HG02588 (cell line): ENCODE results near the gene ELP6.
"Not testable (repeated sequence)": the region's sequence is repeated elsewhere in the genome, so short reads cannot be mapped to it uniquely, and the experiment has no call there.

Source experiments
- ATAC-seq: cut with Tn5 transposase; IDR thresholded peaks from one replicate; pipeline ENCODE4 v1.9.1; 2021; ENCODE audit warnings: mild to moderate bottlenecking, moderate library complexity; ENCODE audit not compliant: unreplicated experiment

Gene ELP6

DNA sequence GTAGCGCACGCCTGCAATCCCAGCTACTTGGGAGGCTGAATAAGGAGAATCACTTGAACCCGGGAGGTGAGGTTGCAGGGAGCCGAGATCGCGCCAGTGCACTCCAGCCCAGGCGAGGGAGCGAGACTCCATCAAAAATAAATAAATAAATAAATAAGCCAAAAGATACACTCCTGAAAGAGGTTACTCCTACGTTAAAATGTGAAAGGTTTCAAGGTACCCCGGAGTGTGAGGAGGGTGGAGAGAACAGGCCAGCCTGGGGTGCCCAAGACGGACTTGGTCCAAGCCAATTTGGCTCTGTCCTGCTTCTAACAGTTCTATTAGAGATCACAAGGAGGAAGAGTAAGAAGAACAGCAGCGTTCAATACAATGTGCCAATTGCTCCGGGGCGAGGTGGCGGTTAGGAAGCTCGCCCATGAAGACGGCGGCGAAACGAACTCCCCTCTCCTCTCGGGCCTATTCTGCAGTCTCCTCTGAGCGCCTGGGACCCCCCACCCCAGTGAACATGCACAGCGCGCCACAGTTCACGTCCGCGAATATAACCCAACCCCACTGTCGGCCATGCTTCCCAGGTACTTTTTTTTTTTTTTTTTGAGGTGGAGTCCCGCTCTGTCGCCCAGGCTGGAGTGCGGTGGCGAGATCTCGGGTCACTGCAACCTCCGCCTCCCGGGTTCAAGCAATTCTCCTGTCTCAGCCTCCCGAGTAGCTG is 942 bp downstream of the ELP6 start:
- no peak for ATAC-seq

DNA sequence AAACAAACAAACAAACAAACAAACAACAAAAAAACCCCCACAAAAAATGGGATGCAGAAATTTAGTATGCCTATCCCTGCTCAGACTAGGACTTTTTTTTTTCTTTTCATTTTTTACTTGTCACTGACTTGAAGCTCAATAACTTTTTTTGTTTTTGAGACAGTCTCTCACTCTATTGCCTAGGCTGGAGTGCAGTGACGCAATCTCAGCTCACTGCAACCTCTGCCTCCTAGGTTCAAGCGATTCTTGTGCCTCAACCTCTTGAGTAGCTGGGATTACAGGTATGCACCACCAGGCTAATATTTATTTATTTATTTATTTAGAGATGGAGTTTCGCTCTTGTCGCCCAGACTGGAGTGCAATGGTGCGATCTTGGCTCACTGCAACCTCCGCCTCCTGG is 8.2 kb downstream of the ELP6 start:
- ATAC-seq: not testable (repeated sequence)

DNA sequence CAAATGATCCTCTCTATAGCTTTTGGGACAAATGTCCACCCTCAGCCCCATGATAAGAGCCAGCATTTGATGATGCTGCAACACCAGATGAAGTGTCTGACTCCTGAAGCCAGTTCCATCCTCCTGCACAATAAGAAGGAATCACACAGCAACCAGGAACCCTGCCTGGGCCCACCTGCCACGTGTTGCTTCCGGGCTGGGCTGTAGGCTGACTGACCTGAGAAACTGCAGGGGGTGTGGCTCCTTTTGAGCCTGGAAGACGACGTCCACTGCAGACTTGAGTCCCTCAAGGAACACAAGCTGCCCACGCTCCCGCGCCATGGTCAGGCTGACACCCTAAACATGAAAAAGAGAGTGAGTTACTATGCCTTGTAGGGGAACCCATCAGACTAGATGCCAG is 9.4 kb downstream of the ELP6 start:
- ATAC-seq: no peak

DNA sequence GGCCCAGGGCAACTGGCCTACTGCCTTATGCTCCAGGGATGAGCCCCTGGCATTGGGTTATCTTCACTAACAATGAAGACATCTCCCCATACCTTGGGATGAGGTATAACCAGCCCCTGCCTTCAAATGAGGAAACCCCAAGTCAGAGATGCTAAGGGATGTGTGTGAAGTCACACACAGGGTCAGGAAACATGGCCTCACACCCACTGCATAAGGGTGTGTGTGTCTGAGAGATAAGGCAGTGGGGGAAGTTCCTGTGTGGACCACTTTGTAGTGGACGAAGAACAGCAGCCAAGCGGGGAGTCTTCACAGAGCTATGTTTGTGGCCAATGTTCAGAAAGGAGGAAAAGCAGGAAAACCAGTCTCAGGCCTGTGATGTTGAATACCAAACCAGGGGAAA is 10.5 kb downstream of the ELP6 start:
- no peak for ATAC-seq

DNA sequence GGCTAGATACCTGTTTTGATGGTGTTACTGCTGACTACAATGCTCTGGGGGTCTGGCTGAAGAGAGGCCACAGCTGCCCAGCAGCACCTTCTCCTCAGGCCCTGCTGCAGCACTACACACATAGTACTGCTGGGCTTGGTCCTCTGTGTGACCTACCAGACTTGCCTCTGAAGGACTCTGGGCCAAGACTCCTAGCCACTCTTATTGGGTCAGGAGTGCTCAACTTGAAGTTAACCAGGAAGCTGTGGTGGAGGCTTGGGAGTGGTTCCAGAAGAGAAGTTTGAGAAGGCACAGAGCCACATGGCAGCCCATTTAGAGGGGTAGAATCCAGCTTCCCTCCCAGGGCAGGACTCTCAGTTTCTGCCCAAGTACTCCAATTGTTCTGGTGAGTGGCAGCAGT is 16.6 kb downstream of the ELP6 start:
- ATAC-seq: no peak

DNA sequence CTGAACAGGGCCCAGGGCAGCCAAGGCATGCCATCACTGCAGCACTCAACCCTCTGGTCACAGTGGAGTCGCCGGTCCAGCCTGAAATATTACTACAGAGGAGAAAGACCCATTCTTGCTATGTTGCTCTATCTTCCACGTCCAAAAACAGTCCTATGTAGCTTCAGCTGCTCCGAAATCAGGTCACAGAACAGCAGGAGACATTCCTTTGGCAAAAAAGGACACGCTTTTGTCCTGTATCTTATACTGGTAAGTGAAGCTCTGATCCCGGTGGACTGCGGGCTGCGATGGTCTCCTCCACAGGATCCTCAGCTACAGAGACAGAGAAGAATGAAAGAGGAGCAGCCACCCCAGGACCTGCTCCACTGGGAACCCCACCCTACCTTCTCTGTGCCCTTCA is 17.6 kb downstream of the ELP6 start:
- no peak for ATAC-seq

DNA sequence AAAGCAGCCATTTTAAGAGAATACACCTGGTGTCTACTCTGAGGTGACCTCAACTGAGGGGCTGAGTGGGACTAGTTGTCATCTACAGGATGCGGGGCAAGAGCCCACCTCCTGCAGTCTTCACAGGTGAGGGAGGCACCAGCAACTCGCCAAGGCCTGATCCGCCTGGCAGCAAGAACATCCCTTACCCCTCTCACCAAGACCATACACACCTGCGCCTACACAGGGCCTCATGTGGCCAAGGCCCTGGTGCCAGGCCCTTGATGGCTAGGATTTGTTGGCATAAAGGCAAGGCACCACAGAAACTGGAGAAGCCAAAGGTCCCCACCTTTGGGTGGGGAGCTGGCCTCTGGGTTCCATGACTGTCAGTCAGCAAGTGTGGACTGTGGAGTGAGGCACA is 18.4 kb downstream of the ELP6 start:
- no peak for ATAC-seq

DNA sequence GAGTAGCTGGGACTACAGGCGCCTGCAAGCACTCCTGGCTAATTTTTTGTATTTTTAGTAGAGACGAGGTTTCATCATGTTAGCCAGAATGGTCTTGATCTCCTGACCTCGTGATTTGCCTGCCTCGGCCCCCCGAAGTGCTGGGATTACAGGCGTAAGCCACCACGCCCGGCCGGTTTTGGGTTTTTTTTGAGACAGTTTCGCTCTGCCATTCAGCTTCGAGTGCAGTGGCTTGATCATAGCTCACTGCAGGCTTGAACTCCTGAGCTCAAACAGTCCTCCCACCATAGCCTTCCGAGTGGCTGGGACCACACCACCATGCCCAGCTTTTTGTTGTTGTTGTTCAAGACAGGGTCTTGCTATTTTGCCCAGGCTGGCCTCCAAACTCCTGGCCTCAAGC is 21.7 kb downstream of the ELP6 start:
- ATAC-seq: no peak

DNA sequence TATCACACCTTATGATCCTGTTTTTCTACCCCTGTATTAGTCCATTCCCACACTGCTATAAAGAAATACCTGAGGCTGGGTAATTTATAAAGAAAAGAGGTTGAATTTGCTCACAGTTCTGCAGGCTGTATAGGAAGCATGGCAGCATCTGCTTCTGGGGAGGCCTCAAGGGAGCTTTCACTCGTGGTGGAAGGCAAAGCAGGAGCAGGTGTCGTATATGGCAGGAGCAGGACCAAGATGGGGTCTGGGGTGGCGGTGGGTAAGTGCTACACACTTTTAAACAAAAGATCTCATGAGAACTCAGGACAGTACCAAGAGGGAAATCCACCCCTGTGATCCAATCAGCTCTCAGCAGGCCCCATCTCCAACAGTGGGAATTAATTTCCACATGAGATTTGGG is 22.3 kb downstream of the ELP6 start:
- no peak for ATAC-seq

DNA sequence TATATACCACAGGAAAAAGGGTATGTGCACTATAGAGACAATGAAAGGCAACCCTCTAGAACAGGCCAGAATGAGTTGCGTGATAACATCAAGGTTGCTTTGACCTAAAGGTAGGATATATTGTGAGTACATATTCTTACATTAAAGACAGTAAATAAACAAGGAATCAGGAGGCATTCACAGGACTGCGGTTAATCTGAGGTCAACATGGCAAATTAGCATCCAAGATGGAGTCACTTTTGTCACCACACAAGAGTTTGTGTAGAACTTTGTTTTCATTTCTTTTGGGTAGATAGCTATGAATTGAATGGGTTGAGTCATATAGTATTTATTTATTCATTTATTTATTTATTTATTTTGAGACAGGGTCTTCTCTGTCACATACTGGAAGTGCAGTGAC is 26.2 kb downstream of the ELP6 start:
- ATAC-seq: no peak

DNA sequence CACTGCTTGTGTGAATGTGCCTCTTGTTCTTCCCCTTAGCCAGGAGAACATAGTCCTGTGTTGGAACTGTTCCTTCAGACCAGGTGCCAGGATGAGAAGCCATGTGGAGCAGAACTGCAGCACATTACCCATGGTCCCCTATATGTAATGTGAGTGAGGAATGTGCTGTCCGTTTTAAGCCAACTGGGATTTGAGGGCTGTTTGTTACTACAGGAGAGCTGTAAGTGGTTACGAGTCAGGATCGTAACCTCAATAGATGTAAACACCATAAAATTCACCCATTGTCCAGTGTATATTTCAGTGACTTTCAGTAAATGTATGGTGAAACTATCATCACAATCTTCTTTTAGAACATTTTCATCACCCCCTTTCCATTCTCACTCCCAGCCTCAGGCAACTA is 27.7 kb downstream of the ELP6 start:
- no peak for ATAC-seq

DNA sequence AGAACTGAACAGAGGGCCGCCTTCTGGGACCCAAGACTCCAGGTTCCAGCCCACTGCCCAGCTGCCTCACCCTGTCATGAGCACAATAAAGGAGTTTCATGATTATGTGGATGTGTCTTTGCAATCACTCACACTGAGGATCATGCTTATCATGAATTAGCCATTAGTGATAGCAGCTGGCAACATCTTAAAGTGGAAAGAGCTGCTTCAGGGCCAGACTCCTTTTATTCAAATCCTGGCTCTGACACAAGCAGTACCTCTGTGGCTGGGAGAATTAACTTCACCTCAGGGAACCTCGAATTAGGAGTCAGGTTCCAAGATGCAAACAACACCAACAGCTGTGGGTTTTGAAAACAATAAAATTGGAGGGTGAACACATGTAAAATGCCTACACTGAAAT is 31.1 kb downstream of the ELP6 start:
- ATAC-seq: no peak

DNA sequence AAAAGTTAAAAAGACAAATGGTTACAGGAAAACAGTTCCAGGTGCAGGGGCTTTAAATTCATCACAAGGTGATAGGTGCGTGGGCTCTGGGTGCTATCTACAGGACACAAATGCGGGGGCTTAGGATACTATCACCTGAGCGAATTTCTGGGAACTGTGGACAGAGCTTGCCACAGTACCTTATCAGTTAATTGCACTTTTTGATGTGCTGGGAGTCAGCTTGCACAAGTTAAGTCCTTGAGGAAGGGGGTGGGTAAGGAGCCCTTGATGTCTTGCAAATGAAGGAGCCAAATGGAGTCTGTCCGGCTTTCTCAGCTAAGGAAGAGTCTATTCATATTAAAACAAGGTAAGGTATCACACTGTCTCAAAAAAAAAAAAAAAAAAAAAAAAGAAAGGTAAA is 31.7 kb downstream of the ELP6 start:
- not testable (repeated sequence) for ATAC-seq

DNA sequence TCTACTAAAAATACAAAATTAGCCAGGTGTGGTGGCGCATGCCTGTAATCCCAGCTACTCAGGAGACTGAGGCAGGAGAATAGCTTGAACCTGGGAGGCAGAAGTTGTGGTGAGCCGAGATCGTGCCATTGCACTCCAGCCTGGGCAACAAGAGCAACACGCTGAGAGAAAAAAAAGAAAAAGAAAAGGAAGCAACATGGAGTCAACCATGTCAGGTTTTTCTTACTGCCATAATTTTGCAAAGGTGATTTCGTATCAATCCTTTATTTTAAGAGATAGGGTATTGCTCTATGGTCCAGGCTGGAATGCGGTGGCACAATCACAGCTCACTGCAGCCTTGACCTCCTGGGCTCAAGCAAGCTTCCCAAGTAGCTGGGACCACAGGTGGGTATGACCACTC is 33.2 kb downstream of the ELP6 start:
- ATAC-seq: not testable (repeated sequence)

DNA sequence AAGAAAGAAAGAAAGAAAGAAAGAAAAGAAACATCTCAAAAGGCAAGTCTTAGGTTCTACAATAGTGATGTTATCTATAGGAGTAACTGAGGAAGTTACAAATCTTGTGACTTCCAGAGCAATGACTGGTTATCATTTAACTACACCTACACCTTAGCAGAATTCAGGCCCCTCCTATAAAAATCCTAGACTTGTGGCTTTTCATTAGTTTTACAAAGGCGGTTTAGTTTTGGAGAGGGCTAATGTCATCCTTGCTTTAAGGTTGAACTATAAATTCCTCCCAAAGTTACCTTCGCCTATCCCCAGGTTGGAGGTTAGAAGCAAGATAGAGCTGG is 33.7 kb downstream of the ELP6 start:
- no peak for ATAC-seq

DNA sequence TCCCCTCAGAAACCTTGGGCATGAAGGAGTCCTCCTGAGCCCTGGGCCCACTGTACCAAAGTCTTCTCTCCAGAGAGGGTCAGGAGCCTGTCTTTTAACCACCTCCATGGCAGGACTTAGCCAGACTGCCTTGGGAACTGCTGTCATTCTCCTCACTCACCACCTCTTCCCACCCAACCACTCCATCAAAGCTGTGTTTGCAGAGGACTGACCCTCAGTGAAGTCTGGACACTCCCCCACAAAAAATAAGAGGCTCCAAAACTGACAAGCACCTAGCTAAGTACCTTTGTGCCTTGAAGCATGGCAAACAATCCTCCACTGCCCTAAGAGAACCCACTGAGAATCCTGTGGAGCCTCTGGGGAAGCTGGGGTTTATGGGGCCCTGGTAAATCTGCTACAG is 35.5 kb downstream of the ELP6 start:
- no peak for ATAC-seq

DNA sequence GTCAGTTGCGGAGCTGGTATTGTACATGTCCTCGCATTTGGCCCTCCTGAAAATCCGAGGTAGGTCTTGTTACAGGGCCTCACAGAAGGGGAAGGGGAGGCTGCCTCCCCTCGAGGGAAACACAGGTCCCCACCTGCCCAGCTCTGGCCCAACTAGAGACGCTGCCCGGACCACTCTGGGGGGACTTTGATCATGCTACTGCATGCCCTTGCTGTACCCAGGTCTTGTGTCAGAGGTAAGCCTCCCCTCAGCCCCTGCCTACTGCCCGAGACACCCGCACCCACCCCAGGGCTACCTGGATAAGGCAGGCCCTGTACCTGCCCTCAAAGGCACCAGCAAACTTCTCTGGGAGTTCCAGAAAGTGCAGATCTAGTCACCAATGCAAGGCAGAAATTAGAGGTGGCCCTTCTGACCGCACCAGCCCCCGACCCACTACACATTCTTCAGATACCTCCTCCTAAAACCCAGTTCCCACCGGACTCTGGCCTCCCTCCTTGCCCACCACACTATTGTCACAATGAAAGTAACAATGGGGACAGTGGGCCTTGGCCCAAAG is 36.8 kb downstream of the ELP6 start:
- no peak for ATAC-seq

DNA sequence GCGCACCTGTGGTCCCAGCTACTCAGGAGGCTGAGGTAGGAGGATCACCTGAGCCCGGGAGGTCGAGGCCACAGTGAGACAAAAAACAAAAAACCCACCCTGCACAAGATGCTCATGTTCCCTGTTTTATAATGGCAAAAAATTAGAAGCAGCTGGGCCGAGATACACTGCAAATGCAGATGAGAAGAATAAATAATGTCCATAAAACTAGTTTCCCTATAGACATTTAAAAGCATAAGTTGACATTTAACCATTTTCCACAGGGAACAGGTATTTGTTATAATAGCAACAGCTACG is 37.2 kb downstream of the ELP6 start:
- ATAC-seq: no peak

DNA sequence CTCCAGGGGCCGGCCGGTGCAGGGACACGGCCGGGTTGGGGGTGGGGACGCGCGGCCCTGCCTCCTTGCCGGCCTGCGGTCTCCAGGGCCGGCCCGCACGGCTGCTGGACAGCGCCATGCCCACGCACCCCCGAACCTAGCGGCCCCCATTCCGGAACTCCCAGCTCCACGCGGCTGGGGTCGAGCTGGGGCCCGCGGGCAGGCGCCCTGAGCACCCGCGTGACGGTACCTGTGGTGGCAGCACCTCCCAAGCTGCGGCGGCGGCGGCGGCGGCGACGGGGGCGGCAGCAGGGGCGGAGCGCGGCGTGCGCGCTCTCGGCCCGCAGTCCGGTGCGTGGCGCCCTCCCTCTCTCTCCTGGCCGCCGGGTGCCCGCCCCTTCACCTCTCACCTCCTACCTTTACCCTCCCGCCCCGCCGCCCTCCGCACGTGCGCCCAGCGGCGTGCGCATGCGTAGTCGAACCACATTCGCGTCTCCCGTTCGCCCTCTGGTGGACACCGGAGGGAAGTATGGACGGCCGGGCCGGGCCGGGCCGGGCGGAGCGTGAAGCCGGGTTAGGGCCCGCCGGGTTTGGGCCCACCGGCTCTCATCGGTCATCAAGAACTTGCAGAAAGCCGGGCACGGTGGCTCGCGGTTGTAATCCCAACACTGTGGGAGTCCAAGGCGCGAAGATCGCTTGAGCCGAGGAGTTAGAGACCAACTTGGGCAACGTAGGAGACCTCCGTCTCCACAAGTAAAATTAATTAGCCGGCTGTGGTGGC is 37.8 kb downstream of the ELP6 start, which contains the start of gene SCAP:
SCAP (minus strand) TSS at position 372 of the 760 bp plus-strand sequence. CDS start 32,948 bp downstream, outside the sequence.
- ATAC-seq: peak; percentile 84

DNA sequence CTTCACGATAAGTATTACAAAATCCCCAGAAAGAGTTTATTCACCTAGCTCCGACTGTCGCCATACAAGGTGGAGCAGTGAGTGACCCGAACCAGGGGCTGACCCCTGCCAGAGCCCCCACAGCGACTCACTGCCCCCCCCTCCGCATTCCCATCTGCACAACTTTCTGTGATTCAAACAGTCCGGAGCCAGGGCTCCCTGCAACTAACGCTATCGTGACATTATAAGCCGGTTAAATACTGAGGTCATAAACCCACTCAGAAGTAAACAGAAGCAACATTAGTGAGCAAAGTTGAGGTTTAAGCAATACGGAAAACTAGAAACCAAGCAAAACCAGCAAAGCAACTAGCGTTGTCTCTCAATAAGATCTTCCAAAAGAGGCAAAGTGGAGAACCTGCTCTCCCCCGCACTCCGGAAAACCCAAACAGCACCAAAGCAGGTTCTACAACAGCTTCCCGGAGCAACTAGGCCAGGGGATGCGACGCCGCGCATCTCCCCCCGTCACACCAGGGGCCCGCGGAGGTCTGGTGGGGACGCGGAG is 38.4 kb downstream of the ELP6 start:
- no peak for ATAC-seq

DNA sequence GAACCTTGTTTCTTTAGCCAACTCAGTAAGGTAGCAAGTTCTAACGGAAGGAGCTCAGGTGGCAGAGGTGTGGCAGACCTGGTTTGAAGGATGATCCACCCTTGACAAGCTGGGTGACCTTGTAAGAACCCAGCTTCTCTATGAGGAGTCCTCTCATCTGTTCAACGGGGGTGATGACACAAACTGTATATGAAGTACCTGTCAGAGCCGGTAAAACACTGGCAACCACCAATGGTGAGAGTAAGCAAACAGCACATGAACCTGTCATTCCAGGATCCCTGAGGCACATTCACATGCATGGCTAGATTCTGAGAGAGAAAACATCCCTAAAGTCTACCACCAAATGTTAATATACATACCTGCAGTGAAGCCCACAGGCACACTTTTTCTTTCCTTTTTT is 40.1 kb downstream of the ELP6 start:
- no peak for ATAC-seq

DNA sequence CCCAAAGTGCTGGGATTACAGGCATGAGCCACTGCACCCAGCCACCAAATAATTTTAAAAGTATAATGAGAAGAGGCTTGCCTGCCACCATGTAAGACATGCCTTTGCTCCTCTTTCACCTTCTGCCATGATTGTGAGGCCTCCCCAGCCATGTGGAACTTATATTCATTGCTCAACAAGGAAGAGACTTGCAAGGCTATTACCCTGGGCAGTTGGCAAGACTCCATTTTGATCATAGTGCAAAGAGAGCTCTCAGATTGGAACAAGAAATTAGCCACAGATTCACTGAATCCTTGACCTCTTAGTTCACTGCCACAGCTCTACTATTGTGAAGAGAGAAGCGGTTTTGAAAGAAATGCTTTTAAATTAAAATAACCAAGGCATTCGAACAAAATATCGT is 43.9 kb downstream of the ELP6 start:
- no peak for ATAC-seq
